OCI-LY7 (cell line): ENCODE measurements around the gene ATP8B2.

ENCODE experiments used
- EZH2phosphoT487 ChIP-seq: fragments of 200-600 bp; sonication (generic); IDR thresholded peaks from 2 replicates; pipeline ENCODE4 v1.6.1; 2018; ENCODE audit warnings: low read depth, borderline replicate concordance, mild to moderate bottlenecking, mixed run types, antibody characterized with exemption, low read length, moderate library complexity, mixed read lengths
- TF ChIP-seq, protein P1 (sequence below): fragments of 200-600 bp; sonication (generic); conservative IDR thresholded peaks from 2 replicates; pipeline ENCODE4 v1.5.1; 2014; ENCODE audit warnings: mild to moderate bottlenecking, antibody characterized with exemption, low read length, moderate library complexity, mixed read lengths

- TF ChIP-seq, protein P1, sequence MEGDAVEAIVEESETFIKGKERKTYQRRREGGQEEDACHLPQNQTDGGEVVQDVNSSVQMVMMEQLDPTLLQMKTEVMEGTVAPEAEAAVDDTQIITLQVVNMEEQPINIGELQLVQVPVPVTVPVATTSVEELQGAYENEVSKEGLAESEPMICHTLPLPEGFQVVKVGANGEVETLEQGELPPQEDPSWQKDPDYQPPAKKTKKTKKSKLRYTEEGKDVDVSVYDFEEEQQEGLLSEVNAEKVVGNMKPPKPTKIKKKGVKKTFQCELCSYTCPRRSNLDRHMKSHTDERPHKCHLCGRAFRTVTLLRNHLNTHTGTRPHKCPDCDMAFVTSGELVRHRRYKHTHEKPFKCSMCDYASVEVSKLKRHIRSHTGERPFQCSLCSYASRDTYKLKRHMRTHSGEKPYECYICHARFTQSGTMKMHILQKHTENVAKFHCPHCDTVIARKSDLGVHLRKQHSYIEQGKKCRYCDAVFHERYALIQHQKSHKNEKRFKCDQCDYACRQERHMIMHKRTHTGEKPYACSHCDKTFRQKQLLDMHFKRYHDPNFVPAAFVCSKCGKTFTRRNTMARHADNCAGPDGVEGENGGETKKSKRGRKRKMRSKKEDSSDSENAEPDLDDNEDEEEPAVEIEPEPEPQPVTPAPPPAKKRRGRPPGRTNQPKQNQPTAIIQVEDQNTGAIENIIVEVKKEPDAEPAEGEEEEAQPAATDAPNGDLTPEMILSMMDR, result no peak
- no peak for TF ChIP-seq EZH2phosphoT487
Observed at GRCh38 chr1:154318386-154318785, 6.9 kb upstream of the ATP8B2 start.
